HG03175 (cell line): ENCODE measurements around the gene STAT3.
"Not testable (repeated sequence)": the region's sequence is repeated elsewhere in the genome, so short reads cannot be mapped to it uniquely, and the experiment has no call there.

Experiments
- ATAC-seq: cut with Tn5 transposase; IDR thresholded peaks from one replicate; pipeline ENCODE4 v1.9.1; 2021; ENCODE audit warnings: mild to moderate bottlenecking, moderate library complexity; ENCODE audit not compliant: unreplicated experiment

Gene STAT3

DNA sequence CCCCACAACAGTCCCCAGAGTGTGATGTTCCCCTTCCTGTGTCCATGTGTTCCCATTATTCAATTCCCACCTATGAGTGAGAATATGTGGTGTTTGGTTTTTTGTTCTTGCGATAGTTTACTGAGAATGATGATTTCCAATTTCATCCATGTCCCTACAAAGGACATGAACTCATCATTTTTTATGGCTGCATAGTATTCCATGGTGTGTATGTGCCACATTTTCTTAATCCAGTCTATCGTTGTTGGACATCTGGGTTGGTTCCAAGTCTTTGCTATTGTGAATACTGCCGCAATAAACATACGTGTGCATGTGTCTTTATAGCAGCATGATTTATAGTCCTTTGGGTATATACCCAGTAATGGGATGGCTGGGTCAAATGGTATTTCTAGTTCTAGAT, 123.9 kb downstream of the STAT3 start:
- ATAC-seq: not testable (repeated sequence)
